Left renal pelvis (tissue), 4 donors: ENCODE data around the gene GPX3. TPM values are rescaled to one million over a fixed set of nuclear protein-coding genes. Genes with fewer than 3 reads are reported as not detected.

Source experiments
- DNase-seq, 4 donors: peaks; one replicate each; pipeline ENCODE4 v3.0.0-alpha.2; 2013; ENCODE audit warnings: low read depth in 4 of 4, low spot score in 3 of 4
- polyA plus RNA-seq, 4 donors: library from polyadenylated mRNA; unstranded; fragments of 120-200 nt; gene quantifications; one replicate each; pipeline ENCODE4 v1.2.1, GENCODE V29; 2013; ENCODE audit not compliant: insufficient read length in 4 of 4

GPX3 gene
- polyA plus RNA-seq, 4 donors: 34.7 to 1,370 (median 954) TPM

DNA sequence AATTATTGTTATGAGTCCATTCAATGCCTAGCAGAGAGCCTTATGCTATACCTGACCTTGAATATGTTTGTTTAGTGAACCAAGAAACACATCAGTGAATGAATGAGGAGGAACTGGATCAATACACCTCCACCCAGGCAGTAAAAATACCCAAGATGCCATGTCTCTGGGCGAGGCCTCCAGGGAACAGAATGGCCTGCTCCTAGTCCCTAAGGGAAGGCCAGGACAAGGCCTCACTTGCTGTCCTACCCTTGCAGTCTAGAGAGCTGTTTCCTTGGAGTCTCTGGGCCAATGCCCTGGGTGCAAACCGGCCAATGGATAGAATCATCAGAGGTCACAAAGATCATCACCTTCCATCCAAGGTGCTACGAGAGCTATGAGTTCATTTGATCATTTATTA lies 34.3 kb downstream of the GPX3 start:
- no peak for DNase-seq

DNA sequence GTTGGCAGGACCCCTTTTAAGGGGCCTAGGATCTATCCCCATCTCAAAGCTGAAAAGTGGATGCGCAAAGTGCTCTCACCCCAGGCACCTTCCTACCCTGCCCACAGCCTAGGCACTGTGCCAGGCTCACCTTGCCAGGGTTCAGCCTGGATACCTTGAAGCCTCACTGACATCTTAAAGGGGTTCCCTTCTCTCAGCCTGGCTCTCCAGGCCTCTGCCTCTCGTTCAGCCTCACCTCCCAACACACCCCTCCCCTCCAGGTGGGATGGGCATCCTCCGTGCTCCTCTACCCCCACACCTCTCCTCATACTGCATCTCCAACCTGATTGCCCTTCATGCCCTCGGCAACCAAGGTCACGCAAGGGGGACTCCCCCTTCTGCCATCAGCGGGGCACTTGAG lies 34.9 kb downstream of the GPX3 start:
- no peak for DNase-seq

DNA sequence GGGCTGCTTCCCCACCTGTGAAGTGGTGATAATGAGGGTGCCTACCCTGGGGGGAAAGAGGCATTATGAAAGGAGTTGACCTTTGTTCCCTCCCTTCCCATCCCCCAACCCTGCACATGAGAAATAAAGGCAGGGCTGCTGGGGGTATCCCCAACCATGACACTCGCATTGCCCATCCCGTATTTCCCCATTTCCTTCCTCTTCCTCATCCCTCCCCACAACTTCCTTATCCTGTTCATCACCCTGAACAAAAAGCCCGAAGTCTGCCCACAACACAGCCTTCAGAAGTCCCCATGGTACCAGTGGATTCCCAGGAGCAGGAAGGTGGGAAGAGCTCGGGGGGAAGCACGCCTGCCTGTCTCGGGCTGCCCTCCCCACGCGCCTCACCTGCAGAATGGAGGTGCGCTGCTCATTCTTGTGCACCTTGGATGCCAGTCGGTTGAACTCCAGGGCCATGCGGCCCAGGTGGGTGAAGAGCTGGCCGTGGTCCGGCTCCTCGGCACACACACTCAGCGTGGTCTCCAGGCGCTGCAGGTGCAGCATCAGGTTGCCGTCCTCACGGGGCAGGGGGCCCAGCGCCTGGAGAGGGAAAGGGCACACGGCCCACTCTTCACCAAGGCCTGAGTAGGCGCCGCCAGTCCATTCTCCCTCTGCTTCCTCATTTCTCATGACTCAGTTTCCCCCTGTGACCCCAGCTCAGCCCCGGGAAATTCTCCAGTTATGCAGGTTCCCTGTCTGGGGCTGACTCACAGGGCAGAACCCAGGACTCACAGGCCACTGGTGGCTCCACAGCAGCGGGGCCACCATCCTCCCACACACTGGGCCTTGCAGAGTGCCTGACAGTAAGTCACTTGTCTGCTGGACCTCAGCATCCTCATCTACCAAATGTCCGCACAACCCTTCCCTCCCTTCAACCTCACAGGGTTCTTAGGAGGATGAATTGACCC lies 36.3 kb downstream of the GPX3 start:
- DNase-seq: no peak

DNA sequence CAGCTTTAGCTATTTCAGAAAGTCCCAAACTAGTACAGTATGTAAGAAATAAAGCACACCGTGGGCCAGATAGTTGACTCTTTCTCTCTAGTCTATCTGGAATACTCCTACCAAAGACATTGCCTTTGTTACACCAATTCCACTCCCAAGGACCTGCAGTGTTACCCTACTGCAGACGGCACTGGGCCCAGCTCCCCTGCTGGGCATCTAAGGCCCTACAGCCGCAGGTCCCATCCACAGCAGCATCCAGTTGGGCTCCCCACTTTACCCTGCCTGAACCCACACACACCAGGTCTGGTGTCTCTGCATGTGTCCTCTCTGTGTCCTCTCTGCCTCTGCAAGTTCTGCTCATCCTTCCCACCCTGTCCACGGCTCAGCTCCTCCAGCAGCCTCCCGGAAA lies 37.9 kb downstream of the GPX3 start:
- DNase-seq: no peak

DNA sequence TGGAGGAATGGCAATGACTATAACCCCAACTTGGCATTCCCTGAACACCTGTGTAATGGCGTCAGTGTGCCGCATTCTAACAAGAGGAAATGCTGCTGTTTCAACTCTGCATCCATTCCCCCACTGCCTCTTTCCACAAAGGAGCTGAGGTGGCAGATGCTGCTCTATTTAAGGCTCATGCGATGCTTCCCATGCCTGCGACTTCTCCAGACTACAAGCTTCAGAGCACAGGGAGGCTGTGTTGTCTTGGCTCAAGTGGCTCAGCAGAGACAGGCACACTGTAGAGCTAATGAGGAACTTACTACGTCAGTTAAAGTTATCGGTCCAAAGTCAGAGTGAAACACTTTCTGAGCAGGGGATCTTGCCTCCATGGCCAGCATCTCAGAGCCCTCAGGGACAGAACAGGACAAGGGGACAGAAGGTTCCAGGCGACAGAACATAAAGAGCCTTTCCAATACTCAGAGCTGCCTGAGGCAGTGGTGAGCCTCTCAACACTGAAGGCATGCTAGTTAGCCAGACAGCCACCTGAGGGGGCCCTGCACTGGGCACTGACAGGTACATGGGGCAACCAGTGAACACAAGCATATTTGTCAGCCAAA lies 38.6 kb downstream of the GPX3 start:
- no peak for DNase-seq

DNA sequence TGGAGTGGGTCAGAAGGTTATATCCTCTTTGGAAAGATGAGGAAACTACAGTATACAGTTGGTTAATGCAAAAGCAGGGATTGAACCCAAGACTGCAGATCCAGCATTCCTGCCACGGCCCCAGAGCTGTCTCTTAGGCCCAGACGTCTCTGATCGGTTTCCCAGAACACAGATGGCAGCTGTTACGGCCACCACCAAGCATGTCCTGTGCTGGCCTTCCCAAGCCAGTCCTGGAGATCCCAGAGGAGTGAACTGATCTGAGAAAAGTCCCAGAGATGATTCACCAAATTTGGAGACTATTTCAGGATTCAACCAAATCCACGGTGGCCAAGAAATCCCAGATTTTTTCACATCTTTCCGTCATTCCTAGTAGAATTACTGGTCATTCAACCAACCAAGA lies 40.4 kb downstream of the GPX3 start:
- no peak for DNase-seq

DNA sequence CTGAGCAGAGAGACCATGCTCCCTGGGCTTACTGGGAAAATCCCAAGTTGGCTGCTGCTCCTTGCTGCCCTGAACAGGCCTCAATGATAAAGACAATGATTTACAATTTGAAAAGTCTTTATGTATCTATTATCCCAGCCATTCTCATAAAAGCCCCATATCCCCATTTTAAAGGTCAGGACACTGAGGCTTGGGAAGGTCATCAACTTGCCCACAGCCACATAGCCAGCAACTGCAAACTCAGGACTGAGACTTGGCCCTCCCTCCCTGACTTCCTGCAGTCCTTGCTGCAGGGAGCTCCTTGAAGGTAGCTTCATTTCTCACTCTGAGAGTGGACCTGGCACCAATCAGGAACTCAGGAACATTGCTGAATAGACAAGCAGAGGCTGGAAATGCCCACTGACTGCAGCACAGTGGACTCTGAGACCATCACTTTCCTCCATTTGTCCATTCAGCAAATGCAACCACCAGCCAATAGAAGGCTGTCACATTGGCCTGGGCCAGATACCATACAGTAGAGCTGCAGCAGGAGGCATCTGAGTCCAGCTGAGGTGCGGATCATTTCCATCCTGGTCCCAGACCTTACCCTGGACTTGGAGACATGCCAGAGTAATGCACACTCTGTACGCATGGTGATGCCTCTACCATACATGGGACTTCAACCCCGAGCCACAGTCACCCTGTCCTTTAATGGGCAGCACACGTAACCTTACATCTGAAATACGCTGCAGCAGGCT lies 42.2 kb downstream of the GPX3 start:
- no peak for DNase-seq

DNA sequence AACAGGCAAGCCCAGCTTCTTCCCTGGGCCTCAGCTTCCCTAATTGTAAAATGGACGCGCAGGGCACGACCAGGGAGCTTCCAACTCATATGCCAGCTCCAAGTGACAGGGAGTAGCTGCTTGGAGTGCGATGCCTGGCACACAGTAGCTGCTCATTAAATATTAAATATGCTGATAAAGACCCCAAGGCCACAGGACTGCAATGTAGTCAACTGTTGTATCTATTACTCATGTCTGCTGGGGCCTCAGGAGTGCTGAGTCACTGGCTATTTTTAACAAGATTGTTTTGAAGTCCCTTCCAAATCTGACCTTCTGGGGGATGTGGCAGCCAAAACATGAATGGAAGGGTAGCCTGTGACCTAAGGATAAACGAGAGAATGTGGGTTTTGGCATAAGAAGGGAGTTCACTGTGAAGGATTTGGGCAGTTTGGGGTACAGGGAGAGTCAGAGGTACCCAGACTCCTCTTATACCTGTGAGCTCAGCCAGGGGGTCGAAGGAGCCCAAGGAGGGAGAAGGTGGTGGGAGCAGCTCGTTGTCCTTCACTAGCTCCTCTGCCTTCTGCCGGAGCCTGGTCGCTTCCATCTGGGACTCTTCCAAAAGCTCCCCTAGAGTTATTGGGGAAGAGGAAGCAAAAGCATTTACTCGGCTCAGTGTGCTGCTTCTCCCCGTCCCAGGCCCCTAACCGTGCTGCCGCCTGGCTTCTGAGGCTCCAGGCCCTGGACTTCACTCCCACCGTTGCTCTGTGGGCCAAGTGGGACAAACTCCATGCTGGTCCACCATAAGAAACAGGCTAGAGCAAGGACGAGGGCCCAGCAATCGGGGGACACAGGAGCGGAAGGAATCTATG lies 43.0 kb downstream of the GPX3 start:
- DNase-seq: no peak

DNA sequence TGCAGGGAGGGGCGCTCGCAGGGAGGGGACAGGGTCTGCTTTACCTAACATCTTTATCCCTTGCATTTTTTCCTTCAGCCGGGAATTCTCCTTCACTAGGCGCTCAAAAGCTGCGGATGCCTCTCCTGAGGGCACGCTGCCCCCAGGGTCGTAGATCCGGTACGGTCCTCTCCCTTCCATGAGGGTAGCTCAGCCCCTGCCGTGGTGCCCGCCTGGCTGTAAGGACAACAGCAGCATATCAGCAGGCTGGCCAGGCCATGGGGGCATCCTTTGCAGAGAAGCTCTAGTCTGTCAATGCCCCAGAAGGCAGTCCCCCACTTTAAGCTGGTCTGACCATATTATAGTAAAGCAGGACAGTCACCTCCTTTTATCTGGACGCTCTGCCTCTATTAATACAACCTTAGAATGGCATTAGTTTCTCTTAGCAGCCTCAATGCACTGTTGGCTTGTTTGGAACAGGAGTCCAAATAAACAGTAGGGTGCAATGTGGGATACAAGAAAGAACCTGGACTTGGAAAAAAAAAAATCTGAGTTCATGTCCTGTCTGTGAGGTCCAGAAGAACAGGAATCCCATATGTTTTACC lies 44.6 kb downstream of the GPX3 start:
- DNase-seq: no peak

DNA sequence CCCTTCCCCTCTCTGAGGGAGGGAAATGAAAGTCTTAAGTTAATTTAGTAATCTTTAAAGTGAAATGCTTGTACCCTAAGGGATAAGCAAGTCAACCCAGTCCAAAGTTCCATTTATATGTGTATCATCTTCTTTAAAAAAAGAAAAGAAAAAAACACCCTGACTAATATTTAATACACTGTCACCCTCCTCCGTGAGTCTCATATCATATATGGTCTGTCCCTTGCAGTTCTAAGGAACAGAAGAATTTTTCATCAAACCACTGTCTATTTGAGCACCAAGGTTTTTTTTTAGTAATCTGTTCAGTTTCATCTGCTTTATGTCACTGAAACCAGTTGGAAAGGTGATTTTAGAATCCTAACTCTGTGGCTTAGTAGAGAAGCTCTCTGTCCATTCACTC lies 45.2 kb downstream of the GPX3 start:
- DNase-seq: no peak

DNA sequence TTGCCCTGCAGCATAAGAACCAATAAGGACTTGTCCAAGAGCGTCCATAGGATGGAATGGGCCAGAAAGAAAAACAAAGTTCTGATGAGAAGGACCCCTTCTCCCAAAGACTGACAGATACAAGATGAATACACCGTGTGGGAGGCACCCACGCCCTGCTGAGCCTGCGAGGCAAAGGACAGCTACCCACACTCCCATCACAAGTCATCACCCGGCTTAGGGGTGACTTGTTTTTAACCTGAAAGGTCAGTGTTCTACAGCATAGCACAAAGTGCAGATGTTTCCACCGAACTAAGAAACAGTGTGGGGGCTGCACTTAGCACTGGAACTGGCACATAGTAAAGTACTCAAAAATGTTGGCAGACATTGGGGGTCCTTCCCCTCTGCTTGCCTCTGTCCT lies 46.5 kb downstream of the GPX3 start:
- DNase-seq: no peak

DNA sequence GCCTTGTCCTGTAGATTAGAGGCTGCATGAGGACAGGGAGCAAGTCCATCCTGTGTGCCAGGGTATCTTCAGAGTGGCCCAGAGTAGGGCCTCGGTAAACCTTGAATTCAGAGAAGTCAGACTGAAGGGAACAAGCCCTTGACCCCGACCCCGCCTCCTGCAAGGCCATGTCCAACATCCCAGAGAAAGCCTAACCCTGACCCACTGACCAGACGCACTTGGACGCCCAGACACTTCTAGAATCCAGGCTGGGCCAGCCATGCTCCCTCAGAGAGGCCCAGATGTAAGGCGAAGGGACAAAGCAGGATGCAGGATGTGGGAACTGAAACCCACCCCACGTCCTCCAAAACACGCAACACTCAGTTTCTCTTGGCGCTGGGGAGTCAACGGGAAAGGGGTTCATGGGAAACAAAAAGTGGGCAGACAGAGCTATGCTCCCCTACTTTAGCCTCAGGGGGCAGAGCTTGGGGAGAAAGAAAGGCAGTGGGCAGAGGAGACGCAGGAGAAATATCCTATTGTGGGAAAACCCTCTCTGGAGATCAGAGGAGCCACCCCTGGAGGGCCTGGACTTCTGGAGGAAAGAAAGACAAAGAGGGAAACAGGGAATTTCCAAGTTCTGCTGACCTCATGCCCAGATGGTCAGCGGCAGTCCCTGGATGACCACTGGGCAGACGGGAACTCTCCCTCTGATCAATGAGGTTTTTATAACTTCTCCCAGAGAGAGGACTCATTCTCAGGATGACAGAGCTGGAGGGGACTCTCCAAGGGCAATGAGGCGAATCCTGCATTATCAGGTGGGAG lies 47.4 kb downstream of the GPX3 start:
- no peak for DNase-seq

DNA sequence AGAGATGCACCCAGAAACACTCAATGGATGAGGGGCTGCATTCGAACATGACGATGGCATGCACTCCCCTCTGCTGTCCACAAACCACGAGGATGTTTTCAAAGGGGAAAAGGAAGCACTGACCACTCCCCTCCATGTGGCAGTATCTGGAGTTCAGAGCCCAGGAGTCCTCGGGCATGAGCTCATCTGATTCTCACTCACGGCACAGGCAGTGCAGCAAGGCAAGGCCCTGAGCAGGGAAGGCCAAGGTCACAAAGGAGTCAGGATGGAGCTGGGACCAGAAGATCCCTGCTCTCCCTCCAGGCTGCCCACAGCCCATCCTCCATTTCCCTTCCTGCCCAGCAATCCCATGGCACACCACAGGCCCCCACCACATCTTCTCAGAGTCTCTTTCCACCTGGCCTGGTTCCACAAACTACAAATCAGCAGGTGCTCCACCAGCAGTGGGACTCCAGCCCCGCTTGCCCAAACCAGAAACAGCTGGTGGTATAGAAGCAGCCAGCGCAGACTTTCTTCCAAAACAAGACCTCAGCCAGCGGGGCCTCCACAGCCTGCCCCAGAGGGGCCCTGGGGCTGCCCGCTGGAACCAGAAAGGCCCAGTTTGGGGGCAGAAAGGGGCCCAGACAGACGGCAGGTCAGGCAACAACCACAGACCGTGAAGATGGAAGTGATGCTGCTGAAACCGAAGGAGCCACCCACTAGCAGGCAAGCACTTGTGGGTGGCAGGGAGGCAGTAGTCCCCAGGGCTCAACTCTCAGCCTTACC lies 48.2 kb downstream of the GPX3 start:
- DNase-seq: no peak

DNA sequence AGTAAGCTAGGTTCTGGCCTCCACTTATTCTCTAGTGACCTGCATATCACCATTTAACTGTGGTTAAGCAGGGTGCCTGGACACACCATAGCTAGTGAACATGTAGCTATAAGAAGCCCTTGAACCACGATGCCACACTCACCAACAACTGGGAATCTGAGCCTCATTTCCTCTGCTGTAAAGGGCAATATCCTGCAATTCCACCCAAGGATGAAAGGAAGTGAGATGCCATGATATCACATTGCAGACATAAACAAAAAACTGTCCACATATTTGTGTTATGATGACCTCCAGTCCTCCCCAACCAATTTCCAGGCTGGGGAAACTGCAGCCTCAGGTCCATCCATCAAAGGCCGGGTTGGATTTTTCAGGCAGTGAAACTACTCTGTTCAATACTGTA lies 50.1 kb downstream of the GPX3 start:
- DNase-seq: no peak

DNA sequence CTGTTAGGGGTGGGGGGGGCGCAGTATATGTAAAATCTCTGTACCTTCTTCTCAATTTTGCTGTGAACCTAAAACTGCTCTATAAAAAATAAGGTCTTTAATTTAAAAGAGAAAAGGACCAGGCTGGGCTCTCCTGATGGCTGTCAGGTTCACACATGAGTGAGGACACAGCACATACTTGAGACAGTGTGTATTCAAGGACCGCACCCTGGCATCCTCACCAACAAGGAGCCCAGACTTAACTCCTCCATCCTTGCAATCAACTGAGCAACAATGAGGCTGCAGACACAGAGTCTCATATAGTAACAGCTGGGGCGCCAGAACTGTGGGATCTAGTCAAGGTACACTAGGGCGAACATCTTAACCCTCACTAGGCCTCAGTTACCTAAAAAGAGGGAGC lies 50.6 kb downstream of the GPX3 start:
- DNase-seq: no peak

DNA sequence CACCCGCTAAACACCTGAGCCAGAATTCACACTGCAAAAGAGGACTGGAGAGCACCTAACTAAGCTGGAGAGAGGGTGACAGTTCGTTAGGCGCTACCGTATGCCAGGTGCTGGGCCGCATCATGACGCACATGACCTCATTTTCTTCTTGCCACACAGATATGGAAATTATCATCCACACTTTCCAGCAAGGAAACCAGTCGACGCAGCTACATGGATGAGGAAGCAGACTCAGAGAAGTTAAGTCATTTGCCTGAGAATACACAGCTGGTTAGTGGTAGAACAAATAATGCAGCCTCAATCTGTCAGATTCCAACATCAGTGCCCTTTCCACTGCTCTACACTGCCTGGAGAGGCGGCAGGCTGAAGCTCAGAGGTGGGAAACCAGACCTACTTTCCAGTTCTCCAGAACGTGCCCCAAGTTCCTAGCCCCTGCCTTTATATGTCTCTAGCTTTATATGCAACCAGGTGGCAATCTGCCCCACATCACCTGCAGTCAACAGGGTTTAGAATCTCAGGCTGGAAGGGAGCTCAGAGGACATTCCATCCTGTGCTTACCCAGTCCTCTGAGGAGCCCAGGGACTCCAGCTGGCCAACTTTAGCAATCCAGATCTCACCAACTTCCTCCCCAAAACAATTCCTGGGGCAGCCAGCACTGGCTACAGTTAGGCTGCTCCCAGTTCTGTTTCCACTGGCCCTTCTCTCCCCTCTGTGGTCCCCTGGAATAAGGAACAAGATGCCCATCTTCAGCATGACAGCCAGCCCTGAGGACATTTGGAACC lies 51.6 kb downstream of the GPX3 start:
- DNase-seq: no peak

DNA sequence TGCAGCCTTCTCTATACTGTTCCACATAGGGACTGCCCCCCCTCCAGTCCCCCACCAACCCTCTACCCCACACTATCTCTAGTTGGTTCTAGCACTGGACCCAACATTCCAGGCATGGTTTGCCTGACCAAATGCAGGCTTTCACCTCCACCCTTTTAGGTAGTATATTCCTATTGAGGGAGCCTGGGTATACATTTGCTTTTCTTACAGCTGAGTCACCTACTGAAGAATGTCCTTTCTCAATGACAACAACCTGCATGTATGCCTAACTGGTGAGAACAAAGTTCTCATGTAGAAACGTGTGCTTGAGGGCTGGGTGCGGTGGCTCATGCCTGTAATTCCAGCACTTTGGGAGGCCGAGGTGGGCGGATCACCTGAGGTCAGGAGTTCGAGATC lies 52.2 kb downstream of the GPX3 start:
- no peak for DNase-seq

DNA sequence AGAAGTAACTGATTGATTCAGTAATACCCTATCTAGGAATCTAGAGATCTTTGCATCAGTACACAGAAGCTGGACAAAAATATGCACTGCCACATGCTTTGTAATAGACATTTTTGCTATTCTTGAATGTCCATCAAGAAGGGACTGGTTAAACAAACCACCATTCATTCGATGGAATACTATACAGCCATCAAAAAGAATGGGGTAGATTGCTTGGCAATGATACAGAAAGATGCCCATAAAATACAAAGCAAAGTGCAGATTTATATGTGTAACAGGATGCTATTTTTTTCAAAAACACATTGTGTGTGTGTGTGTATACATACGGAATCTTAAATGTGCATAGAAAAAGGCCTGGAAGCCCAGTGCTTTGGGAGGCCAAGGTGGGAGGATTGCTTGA lies 52.9 kb downstream of the GPX3 start:
- no peak for DNase-seq
